Rectal smooth muscle tissue (tissue), 1 donor: ENCODE measurements around the gene ITGB5.

Source experiments
- H3K27ac ChIP-seq: one replicate; pipeline ENCODE4 v1.7.0; 2013; ENCODE audit warnings: low read depth, low read length, inconsistent platforms
- H3K27me3 ChIP-seq: one replicate; pipeline ENCODE4 v1.7.0; 2013; ENCODE audit warnings: low read length; ENCODE audit not compliant: control insufficient read depth, insufficient read depth
- H3K36me3 ChIP-seq: one replicate; pipeline ENCODE4 v1.7.0; 2013; ENCODE audit warnings: low read length; ENCODE audit not compliant: control insufficient read depth, insufficient read depth
- H3K4me1 ChIP-seq: one replicate; pipeline ENCODE4 v1.7.0; 2013; ENCODE audit warnings: low read length; ENCODE audit not compliant: control insufficient read depth, insufficient read depth
- H3K4me3 ChIP-seq: one replicate; pipeline ENCODE4 v1.7.0; 2013; ENCODE audit warnings: low read length
- H3K9ac ChIP-seq: one replicate; pipeline ENCODE4 v1.7.0; 2013; ENCODE audit warnings: low read length

Gene ITGB5

DNA sequence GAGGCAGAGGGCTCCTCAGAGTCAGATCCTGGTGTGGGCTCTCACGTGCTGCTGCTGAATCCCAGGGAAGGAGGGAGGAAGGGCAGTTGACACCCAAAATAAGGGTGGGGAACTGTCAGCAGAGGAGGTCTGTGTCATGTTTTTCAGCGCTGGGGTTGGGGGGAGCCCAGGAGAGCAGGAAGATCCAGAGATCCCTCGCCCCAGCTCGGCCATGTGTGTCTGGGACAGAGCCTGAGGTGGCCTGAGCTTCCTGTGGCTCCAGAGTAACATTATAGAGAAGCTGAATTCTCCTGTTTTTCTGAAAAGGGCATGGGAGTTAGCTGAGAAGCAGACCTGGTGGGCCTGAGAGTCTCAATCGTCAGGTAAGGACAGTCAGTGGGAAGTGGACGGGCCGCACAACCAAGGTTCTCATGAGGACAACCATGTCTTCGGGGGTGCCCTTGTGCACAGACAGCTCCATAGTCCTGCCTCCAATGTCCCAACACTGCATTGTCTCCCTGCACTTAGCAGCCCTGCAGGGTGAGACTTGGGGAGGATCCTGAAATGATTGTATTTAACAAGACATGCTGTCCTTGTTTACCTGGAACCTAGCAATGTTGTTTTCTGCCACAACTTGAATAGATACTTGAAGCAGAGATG, 138.5 kb downstream of the ITGB5 start:
- Histone ChIP-seq H3K4me1 (no peaks in the 10 kb centered on the region), H3K36me3 (peaks cover 4% of the 10 kb centered on the region), H3K4me3 (no peak overlapping the region), H3K9ac (no peak overlapping the region), H3K27me3 (no peaks in the 10 kb centered on the region), H3K27ac (no peak overlapping the region)

DNA sequence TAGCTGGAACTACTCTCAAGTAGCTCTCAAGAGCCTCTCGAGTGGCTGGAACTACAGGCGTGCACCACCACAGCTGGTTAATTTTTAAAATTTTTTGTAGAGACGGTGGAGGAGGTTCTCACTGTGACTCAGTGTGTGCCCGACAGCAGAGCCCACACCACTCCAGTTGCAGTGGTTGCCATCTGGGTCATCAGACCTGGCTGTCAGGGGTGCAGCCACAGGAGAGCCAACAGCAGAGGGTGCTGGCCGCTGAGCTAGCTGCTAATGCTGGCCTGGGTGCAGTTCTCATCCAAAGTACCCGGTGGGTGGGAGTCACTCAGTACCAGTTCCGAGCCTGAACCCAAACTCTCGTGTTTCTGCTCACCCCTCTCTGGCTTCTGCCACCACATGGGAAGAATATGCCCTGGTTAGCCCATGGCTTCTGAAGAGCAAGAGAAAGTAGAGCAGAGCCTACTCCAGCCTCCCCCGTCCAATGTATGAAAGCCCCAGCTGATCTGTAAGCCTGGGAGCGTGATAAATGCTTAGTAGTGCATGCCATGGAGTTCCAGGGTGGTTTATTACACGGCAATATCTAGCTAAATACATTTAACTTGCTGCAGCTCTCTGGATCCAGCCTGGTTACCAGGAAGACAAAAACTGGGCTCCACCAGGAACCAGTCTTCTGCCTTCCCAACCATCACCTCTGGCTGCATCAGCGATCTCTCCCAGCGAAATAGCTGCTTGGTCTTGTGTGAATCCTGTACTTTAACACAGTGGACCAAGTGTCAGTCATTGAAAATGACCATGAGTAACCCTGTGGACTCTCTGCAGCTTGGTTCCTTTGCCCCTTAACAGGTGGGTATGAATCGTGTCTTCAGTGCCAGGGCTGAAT, 139.8 kb downstream of the ITGB5 start:
- no peak overlapping the region for H3K27ac ChIP-seq
- H3K36me3 ChIP-seq: peaks cover 4% of the 10 kb centered on the region
- no peak overlapping the region for H3K4me3 ChIP-seq
- H3K4me1 ChIP-seq: no peaks in the 10 kb centered on the region
- no peak overlapping the region for H3K9ac ChIP-seq
- no peaks in the 10 kb centered on the region for H3K27me3 ChIP-seq

DNA sequence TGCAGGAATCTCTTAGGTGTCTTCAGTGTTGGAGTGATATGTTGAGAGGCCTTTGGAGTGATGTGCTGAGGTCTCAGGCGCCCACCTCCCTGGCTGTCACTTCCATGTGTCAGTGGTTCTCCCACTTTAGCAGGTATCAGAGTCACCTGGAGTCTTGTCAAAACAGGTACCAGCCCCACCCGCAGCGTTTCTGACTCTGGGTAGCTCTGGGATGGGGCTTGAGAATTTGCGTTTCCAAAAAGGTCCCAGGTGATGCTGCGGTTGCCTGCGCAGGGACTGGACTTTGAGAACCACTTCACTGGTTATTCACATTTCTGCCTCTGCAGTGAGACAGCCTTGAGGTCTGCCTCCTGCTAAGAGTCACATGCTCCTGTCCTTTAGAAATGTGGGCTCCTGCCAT, 141.4 kb downstream of the ITGB5 start:
- no peak overlapping the region for H3K9ac ChIP-seq
- no peak overlapping the region for H3K27ac ChIP-seq
- no peak overlapping the region for H3K4me3 ChIP-seq
- no peaks in the 10 kb centered on the region for H3K4me1 ChIP-seq
- H3K36me3 ChIP-seq: peaks cover 11% of the 10 kb centered on the region
- H3K27me3 ChIP-seq: no peaks in the 10 kb centered on the region

DNA sequence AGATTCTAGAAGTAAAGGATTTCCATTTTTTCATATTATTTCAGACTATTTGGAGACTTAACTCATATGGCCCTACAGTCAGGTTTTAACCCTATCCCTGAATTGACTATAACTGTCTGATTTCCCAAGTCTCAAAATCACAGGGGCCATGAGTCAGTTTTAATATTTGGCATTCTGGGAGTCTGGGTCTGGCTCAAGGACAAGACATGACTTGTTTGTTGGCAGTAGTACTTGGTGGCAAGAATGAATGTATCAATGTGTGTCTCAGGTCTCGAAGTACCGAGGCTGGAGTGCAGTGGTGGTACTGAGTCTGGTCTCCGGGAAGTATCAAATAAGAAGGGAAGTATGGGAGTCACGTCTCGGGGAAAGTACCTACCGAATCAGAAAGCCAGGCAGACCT, 146.1 kb downstream of the ITGB5 start:
- peaks cover 20% of the 10 kb centered on the region for H3K36me3 ChIP-seq
- no peak overlapping the region for H3K9ac ChIP-seq
- H3K27me3 ChIP-seq: no peaks in the 10 kb centered on the region
- H3K27ac ChIP-seq: no peak overlapping the region
- no peak overlapping the region for H3K4me3 ChIP-seq
- no peaks in the 10 kb centered on the region for H3K4me1 ChIP-seq

DNA sequence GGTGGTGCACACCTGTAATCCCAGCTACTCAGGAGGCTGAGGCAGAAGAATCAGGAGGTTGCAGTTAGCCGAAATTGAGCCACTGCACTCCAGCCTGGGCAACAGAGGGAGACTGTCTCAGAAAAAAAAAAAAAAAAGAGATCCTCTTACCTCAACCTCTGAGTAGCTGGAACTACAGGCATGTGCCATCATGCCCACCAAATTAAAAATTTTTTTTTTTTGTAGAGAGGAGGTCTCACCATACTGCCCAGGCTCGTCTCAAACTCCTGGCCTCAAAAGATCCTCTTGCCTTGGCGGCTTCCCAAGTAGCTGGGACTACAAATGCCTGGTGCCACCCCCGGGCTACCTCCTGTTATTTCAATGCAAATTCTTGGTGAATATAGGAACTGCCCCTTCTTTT, 155.4 kb downstream of the ITGB5 start:
- peaks cover 8% of the 10 kb centered on the region for H3K4me1 ChIP-seq
- H3K4me3 ChIP-seq: no peak overlapping the region
- H3K36me3 ChIP-seq: peaks cover 2% of the 10 kb centered on the region
- no peak overlapping the region for H3K9ac ChIP-seq
- no peak overlapping the region for H3K27ac ChIP-seq
- H3K27me3 ChIP-seq: no peaks in the 10 kb centered on the region

DNA sequence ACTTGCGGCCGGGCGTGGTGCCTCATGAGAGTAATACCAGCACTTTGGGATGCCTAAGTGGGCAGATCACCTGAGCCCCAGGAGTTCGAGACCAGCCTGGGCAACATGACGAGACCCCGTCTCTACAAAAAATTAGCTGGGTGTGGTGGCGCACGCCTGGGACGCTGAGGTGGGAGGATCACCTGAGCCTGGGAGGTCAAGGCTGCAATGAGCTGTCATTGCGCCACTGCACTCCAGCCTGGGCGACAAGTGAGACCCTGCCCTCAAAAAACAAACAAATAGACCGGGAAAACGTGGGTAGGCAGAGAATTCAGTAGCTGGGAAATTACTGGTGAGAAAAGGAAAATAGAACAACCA, 156.2 kb downstream of the ITGB5 start:
- Histone ChIP-seq H3K27ac (no peak overlapping the region), H3K27me3 (no peaks in the 10 kb centered on the region), H3K9ac (peak overlapping the region; percentile 93), H3K4me3 (peak overlapping the region; percentile 94), H3K4me1 (peaks cover 8% of the 10 kb centered on the region), H3K36me3 (peaks cover 1% of the 10 kb centered on the region)

DNA sequence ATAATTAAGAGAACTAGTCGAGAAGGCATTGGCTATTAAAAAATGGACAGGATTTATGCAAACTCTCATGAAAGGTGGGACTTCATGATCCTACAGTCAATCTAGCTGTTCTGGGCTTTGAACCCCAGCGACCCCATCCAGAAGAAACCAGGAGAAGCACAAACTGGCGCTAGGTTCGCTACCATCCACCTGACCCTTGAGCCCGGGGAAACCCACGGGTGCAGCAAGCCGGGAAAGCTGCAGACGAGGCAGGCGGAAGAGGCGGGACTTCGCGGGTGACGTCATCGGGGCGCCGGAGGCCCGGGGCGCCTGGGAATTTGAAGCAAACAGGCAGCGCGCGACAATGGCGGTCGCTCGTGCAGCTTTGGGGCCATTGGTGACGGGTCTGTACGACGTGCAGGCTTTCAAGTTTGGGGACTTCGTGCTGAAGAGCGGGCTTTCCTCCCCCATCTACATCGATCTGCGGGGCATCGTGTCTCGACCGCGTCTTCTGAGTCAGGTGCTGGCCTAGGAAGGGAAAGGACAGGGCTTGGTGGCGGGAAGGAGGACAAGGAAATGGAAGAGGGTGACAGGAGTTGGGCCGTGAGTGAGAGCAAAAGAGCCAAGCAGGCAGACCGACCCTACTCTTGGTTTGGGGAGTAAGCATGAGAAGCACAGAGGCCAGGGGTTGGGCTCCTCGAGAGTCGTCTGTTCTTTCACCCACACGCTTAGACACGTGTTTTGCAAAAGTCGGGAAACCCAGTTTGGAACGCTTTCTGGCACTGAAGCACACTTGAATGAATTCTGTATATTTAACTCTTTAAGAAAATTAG, 156.8 kb downstream of the ITGB5 start, which contains the start of gene UMPS:
Gene UMPS, plus strand, starts transcription at position 324 of the 812 bp plus-strand sequence. Its CDS starts 20 bp downstream, at position 344.
- Histone ChIP-seq H3K36me3 (no peaks in the 10 kb centered on the region), H3K4me3 (peak within 1 kb of the TSS; percentile 94), H3K4me1 (peaks cover 8% of the 10 kb centered on the region), H3K9ac (peak within 1 kb of the TSS; percentile 93), H3K27me3 (no peaks in the 10 kb centered on the region), H3K27ac (peak within 1 kb of the TSS; percentile 75)

DNA sequence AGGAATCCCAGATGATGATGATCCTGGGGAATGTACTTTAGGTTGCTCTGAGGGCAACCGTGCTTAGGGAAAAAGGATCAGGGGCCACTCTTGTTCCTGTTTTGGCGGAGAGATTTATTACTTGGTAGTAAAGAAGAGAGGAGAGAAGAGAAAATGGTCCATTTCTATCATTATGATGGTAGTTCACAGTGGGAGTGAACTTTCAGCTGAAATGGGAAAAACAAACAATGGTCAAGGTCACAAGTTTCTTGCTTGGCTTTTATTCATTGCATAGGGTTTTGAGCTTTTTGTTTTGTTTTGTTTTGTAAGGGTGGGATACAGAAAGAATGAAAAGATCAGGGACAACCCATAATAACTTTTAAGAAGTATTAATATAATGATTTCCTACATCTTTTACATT, 164.6 kb downstream of the ITGB5 start:
- Histone ChIP-seq H3K27ac (no peak overlapping the region), H3K9ac (no peak overlapping the region), H3K36me3 (no peaks in the 10 kb centered on the region), H3K27me3 (no peaks in the 10 kb centered on the region), H3K4me3 (no peak overlapping the region), H3K4me1 (no peaks in the 10 kb centered on the region)

DNA sequence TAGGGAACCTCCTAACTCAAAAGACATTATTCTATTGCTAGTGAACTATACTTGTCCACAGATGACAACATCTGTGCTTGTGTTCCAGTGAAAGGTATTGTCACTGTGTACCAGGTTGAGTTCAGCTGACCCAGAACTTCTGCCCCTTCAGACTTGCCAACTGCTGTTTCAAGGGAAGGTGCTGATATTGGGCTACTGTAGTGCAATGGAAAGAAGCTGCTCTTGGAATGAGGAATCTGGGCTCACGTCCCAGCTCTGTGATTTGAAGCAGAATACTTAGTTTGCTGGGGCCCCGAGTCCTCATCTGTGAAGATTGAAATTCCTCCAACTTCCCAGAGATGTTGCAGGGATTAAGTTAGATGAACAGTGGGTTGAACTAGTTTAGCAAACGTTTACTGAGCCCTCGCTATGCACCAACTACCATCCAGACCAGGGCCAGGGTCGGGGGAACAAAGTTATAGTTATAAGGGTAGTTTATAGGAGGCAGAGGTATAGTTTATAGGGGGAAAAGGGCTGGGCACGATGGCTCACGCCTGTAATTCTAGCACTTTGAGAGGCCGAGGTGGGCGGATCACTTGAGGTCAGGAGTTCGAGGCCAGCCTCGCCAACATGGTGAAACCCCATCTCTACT, 172.8 kb downstream of the ITGB5 start:
- no peak overlapping the region for H3K4me3 ChIP-seq
- H3K27me3 ChIP-seq: no peaks in the 10 kb centered on the region
- no peak overlapping the region for H3K9ac ChIP-seq
- peak overlapping the region; percentile 14 for H3K27ac ChIP-seq
- H3K36me3 ChIP-seq: no peaks in the 10 kb centered on the region
- H3K4me1 ChIP-seq: peaks cover 7% of the 10 kb centered on the region
